Activated T-cell treated with anti-CD3 and anti-CD28 coated beads for 1 hour (primary cell): ENCODE data around the gene LGR4.
"Not testable (repeated sequence)": the region's sequence is repeated elsewhere in the genome, so short reads cannot be mapped to it uniquely, and the experiment has no call there.

Source experiments
- DNase-seq: peaks from one replicate; pipeline ENCODE4 v3.0.0-alpha.2; 2020; ENCODE audit warnings: low read depth

Gene LGR4

DNA sequence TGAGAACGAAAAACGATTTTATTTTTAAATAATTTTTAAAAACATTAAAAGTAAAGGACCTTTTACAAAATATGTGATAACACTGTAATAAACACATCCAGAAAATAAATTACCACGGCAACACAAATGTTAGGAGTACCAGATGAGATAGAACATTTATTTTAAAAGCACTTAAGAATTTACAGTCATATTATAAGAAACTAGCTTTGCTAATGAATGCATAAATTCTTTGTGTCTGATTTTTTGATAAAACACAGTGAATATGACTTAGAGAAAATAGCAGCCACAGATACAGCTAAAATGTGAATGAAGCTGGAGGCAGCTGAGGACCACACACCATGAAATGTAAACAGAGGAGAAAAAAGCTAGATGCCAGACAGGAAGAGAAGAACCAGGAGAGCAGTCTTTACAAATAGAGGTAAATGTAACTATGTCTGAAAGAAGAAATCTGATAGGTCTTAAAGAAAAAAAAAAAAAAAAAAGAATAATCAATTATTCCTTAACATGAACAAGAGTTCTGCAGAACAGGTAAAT, 124.2 kb downstream of the LGR4 start:
- no peak for DNase-seq

DNA sequence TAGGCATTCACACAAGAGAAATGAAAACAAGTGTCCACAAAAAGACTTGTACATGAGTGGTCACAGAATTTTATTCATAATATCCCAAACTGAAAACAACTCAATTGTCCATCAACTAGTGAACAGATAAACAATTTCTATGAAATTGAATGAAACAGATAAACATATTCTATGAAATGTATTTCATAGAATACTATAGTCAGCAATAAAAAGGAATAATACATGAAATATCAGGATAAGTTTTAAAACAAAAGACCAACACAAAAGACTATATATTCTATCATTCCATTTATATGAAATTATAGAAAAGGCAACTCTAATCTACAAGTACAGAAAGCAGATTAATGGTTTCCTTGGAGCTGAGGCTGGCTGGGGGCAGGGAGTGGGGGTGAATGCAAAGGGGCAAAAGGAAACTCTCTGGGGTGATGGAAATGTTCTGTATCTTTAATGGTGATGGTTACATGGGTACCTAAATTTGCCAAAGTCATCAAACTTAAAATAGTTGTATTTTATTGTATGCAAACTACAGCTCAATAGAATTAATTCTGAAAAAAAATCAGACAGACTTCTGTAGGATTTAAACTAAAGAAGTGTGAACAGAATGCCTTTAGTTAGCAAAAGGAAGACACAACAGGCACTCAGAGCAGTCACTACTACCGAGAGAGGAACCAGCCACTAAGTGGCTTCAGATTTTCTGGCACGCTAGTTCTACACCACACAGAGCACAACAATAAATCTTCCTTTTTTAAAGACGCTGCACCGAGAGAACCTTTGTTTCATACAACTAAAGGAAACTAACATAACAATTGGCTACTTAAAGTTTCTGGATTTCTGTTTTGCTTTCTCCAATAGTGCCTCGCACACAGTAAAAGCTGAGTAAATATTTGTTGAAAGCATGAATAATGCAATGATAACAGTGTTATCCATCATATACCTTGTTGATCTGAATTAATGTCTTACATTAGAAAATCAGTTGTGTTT, 124.9 kb downstream of the LGR4 start:
- DNase-seq: no peak

GRCh38 chr11:27339941-27340340, 132.6 kb downstream of the LGR4 start:
- DNase-seq: no peak

- not testable (repeated sequence) for DNase-seq
Observed at GRCh38 chr11:27334764-27335163, 137.8 kb downstream of the LGR4 start.

DNA sequence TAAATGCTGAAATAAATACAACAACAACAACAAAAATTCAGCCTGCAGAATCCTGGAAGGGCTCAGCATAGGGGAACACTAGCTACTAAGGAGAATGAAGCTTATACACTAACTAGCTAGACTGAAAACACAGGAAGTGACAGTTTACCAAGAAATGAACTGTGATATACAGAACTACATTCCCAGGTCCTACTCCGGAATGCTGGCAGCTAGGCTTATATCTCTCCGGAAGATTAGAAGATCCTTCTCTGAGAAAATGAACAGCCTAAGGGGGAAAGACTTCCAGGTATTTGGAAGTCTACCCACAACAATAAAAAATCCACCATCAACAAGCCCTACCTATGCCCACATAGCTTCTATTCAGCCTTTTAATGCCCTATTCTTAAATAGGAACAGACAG, 140.6 kb downstream of the LGR4 start:
- DNase-seq: no peak

DNA sequence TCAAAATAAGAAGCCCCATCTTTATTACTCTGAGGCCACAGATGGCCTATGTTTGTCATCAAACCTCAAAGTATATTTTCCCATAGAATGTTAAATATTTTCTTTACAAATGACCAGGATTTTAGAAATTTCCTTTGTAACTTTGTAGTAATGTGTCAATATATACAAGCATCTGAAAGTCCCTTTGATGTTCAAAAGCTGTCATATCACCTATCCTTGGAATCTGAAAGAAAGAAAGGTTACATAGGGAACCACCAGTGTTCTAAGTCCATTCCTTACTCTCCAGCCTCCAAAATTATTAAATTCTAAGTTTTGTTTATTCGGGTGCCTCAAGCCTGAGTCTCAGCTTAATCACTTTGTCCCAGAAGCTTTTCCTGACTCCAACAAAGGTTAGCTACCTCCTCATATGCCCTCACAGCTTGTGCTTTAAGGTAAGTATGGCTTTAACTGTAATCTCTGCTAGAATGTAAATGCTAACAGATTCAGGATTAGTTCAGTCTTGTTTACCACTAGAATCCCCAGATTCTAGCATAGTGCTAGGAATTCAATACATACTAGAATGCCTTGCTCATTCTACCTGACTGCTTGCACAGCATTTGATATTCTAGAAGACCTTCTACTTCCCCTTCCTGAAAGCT, 141.8 kb downstream of the LGR4 start:
- DNase-seq: no peak

DNA sequence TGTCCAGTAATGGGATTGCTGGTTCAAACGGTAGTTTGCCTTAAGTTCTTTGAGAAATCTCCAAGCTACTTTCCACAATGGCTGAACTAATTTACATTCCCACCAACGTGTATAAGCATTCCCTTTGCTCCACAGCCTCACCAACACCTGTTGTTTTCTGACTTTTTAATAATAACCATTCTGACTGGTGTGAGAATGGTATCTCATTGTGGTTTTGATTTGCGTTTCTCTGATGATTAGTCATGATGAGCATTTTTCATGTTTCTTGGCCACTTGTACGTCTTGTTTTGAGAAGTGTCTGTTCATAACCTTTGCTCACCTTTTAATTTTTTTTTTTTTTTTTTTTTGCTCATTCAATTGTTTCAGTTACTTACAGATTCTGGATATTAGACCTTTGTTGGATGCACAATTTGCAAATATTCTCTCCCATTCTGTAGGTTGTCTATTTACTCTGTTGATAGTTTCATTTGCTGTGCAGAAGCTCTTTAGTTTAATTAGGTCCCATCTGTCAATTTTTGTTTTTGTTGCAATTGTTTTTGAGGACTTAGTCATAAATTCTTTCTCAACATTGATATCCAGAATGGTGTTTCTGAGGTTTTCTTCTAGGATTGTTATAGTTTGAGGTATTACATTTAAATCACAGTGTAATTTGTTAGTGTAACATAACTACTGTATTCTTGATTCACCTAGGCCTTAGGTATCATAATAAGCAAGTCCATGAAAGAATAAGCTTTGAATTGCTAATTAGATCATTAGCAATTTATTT, 142.5 kb downstream of the LGR4 start:
- DNase-seq: no peak

- DNase-seq: no peak
Observed at GRCh38 chr11:27328614-27329013, 144.0 kb downstream of the LGR4 start.

GRCh38 chr11:27327064-27327463, 145.5 kb downstream of the LGR4 start:
- DNase-seq: not testable (repeated sequence)

GRCh38 chr11:27322196-27322595, 150.4 kb downstream of the LGR4 start:
- DNase-seq: not testable (repeated sequence)

DNA sequence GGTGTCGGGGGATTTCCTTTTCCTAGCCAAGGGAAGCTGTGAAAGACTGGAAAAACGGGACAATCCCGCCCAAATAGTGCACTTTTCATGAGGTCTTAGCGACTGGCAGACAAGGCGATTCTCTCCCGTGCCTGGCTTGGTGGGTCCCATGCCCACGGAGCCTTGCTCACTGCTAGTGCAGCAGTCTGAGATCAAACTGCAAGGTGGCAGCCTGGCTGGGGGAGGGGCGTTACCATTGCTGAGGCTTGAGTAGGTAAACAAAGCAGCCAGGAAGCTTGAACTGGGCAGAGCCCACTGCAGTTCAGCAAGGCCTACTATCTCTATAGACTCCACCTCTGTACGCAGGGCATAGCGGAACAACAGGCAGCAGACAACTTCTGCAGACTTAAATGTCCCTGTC, 151.2 kb downstream of the LGR4 start:
- DNase-seq: not testable (repeated sequence)

GRCh38 chr11:27319072-27319471, 153.5 kb downstream of the LGR4 start:
- DNase-seq: no peak

DNA sequence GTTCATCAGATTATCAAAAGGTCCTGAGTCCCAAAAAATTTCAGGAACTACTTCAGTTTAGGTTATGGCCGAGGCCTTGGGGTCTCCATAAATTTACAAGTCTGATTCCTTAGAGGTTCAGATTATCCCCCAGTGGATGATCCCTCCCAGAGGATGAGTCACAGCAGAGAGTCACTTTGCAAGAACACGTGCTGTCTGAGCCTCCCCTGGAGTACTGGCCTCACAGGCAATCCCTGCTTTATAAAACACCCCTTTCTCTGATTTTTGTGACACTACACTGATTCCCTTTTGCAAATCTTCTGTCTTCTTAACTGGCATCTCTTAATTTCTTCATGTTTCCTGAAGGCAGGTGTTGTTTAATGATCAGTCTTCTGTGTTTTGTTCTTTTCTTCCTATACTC, 154.8 kb downstream of the LGR4 start:
- DNase-seq: no peak
